22Rv1 (cell line): ENCODE results near the gene VENTX.

Experiments
- H3K27ac ChIP-seq: fragments of 450-650 bp; 2 replicates; pipeline ENCODE4 v1.5.1; 2017
- CTCF ChIP-seq: fragments of 450-650 bp; IDR thresholded peaks from 2 replicates; pipeline ENCODE4 v1.5.1; 2017; ENCODE audit warnings: mild to moderate bottlenecking
- ZFX ChIP-seq: fragments of 450-650 bp; IDR thresholded peaks from 2 replicates; pipeline ENCODE4 v1.6.1; 2017; ENCODE audit warnings: antibody characterized with exemption, borderline replicate concordance

The VENTX gene

GRCh38 chr10:133237588-133238465 is at the start of gene VENTX:
Gene VENTX (plus strand): TSS chr10:133237855. CDS start chr10:133237915, 60 bp downstream.
- TF ChIP-seq CTCF (no peak), ZFX (no peak)
- H3K27ac ChIP-seq = no peak within 1 kb of the TSS

GRCh38 chr10:133187906-133188681 is 49.6 kb upstream of the VENTX start:
- H3K27ac ChIP-seq = no peak overlapping the region
- no peak for TF ChIP-seq ZFX
- TF ChIP-seq CTCF = no peak

GRCh38 chr10:133189256-133189655 is 48.4 kb upstream of the VENTX start:
- TF ChIP-seq CTCF = no peak
- TF ChIP-seq ZFX = no peak
- no peak overlapping the region for H3K27ac ChIP-seq

GRCh38 chr10:133189726-133190125 is 47.9 kb upstream of the VENTX start:
- TF ChIP-seq CTCF (no peak), ZFX (no peak)

GRCh38 chr10:133190225-133190624 is 47.4 kb upstream of the VENTX start:
- TF ChIP-seq ZFX (no peak), CTCF (no peak)
- no peak overlapping the region for H3K27ac ChIP-seq

More at GRCh38 chr10:133189726-133190125, 47.9 kb upstream of the VENTX start:
- H3K27ac ChIP-seq = no peak overlapping the region

GRCh38 chr10:133191651-133192050 is 46.0 kb upstream of the VENTX start:
- TF ChIP-seq CTCF (no peak), ZFX (no peak)
- no peak overlapping the region for H3K27ac ChIP-seq
